Keratinocyte (primary cell): ENCODE data around the gene HPSE2. TPM values are rescaled to one million over a fixed set of nuclear protein-coding genes. Genes with fewer than 3 reads are reported as not detected.

Experiments used
- DNase-seq: peaks from one replicate; pipeline ENCODE4 v3.0.0-alpha.2; 2011; ENCODE audit warnings: low read depth, missing footprints, low spot score
- FAIRE-seq: peaks from 2 replicates; lab custom pipeline; 2011; peaks lifted over from hg19 to GRCh38; lab: Jason Lieb, UNC
- H2AFZ ChIP-seq: 2 replicates; pipeline ENCODE4 v1.6.0; 2012; ENCODE audit warnings: low read length, control low read depth, inconsistent platforms; ENCODE audit not compliant: control insufficient read depth
- H3K27ac ChIP-seq: 2 replicates; pipeline ENCODE4 v1.5.1; 2011; ENCODE audit warnings: low read length; ENCODE audit not compliant: control insufficient read depth, insufficient read depth
- H3K27me3 ChIP-seq: 3 replicates; pipeline ENCODE4 v1.6.0; 2011; ENCODE audit warnings: low read length; ENCODE audit not compliant: control insufficient read depth, insufficient read depth; ENCODE audit errors: extremely low read depth
- H3K36me3 ChIP-seq, 2 experiments: 2 replicates in 1 of 2; 3 replicates in 1 of 2; pipeline ENCODE4 v1.5.1; 2011; ENCODE audit warnings: low read length in 2 of 2, mild to moderate bottlenecking in 1 of 2; ENCODE audit not compliant: control insufficient read depth in 2 of 2, insufficient read depth in 2 of 2; ENCODE audit errors: extremely low read depth in 1 of 2
- H3K4me1 ChIP-seq: 3 replicates; pipeline ENCODE4 v1.5.1; 2011; ENCODE audit warnings: low read length; ENCODE audit not compliant: control insufficient read depth, insufficient read depth; ENCODE audit errors: extremely low read depth
- H3K4me2 ChIP-seq: 3 replicates; pipeline ENCODE4 v1.6.0; 2011; ENCODE audit warnings: low read depth, low read length; ENCODE audit not compliant: control insufficient read depth, insufficient read depth; ENCODE audit errors: extremely low read depth
- H3K4me3 ChIP-seq, 3 experiments: fragments of 200-600 bp in 1 of 3; sonication (generic) in 1 of 3; 2 replicates in 2 of 3; 3 replicates in 1 of 3; pipeline ENCODE4 v1.5.1; 2011 to 2016; ENCODE audit warnings: low read length in 3 of 3, mild to moderate bottlenecking in 3 of 3, control low read depth in 2 of 3, inconsistent platforms in 1 of 3, low read depth in 1 of 3, mixed read lengths in 1 of 3, mixed run types in 1 of 3, moderate library complexity in 1 of 3; ENCODE audit not compliant: control insufficient read depth in 2 of 3, insufficient read depth in 2 of 3; ENCODE audit errors: extremely low read depth in 1 of 3
- H3K79me2 ChIP-seq: 2 replicates; pipeline ENCODE4 v1.6.0; 2012; ENCODE audit warnings: low read length; ENCODE audit not compliant: control insufficient read depth, insufficient read depth
- H3K9ac ChIP-seq: 3 replicates; pipeline ENCODE4 v1.6.0; 2011; ENCODE audit warnings: low read length; ENCODE audit not compliant: control insufficient read depth, insufficient read depth; ENCODE audit errors: extremely low read depth
- H3K9me1 ChIP-seq: 3 replicates; pipeline ENCODE4 v1.6.0; 2011; ENCODE audit warnings: low read length; ENCODE audit not compliant: control insufficient read depth, insufficient read depth; ENCODE audit errors: extremely low read depth
- H3K9me3 ChIP-seq: 2 replicates; pipeline ENCODE4 v1.5.1; 2012; ENCODE audit warnings: low read depth, low read length; ENCODE audit not compliant: control insufficient read depth
- H4K20me1 ChIP-seq: 3 replicates; pipeline ENCODE4 v1.6.0; 2011; ENCODE audit warnings: low read length; ENCODE audit not compliant: control insufficient read depth, insufficient read depth; ENCODE audit errors: extremely low read depth
- EZH2 ChIP-seq: IDR thresholded peaks from one replicate; pipeline ENCODE4 v1.6.1; 2012; ENCODE audit warnings: inconsistent platforms, mild to moderate bottlenecking, low read length, moderate library complexity
- dilution Hi-C: fragments of 300-500 bp; cut with MboI; formaldehyde crosslinking; loops from one replicate; pipeline ENCODE4 v1.7.0; 2020; ENCODE audit warnings: low sequenced_read_pairs; ENCODE audit not compliant: extremely low pct_ligation_motif_present
- polyA plus RNA-seq, 5 experiments: library from polyadenylated mRNA; depleted of rRNA in 3 of 5; stranded (reverse) in 3 of 5; stranded (forward) in 1 of 5; unstranded in 1 of 5; fragments of >200 nt; gene quantifications; 1 replicate in 1 of 5; 2 replicates in 3 of 5; 3 replicates in 1 of 5; pipeline versions ENCODE4 v1.2.1 to v1.2.3, GENCODE V29; 2011 to 2012; ENCODE audit warnings: missing spikeins in 2 of 5, low read depth in 1 of 5, low replicate concordance in 1 of 5
- TF ChIP-seq, protein P1 (sequence below), 3 experiments: IDR thresholded peaks in 1 of 3; conservative IDR thresholded peaks in 1 of 3; optimal IDR thresholded peaks in 1 of 3; 2 replicates in 2 of 3; 3 replicates in 1 of 3; pipeline versions ENCODE3 to v1.5.1; 2011; ENCODE audit warnings: low read length in 3 of 3, mild to moderate bottlenecking in 3 of 3, moderate library complexity in 2 of 3, control low read depth in 1 of 3, inconsistent platforms in 1 of 3; ENCODE audit not compliant: insufficient read depth in 2 of 3; ENCODE audit errors: extremely low read depth in 1 of 3

HPSE2 gene
- polyA plus RNA-seq, 1 donor (not counting 4 experiments of a cell fraction or from before 2014, with no cell fraction given), result 0.01 TPM

DNA sequence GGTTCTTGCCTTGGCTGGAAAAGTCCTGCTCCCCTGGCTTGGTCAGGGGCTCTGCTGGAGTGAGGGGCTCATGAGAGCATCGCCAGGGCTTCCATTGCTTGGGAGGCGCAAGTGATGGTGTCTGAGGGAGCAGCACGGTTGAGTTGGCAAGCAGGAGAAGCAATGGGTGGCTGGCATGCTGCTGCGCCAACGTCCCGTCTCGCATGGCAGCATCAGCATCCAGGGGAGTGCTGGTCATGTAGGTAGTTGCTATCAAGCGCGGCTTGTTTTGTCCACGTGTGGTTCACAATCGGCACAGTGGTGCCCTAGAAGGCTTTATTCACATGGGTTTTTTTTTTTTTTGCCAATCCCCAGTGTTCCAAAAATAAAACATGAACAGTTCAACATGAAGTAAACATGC, 824.5 kb downstream of the HPSE2 start:
- no peak overlapping the region for H3K9ac ChIP-seq
- no peaks in the 10 kb centered on the region for H3K36me3 ChIP-seq
- H3K4me3 ChIP-seq, result no peak overlapping the region
- peaks cover 15% of the 10 kb centered on the region for H3K4me1 ChIP-seq
- dilution Hi-C loops, result no loop called here
- H3K4me2 ChIP-seq, result no peak overlapping the region
- no peak overlapping the region for H3K27ac ChIP-seq
- no peaks in the 10 kb centered on the region for H3K9me1 ChIP-seq
- no peaks in the 10 kb centered on the region for H4K20me1 ChIP-seq
- TF ChIP-seq, protein P1, sequence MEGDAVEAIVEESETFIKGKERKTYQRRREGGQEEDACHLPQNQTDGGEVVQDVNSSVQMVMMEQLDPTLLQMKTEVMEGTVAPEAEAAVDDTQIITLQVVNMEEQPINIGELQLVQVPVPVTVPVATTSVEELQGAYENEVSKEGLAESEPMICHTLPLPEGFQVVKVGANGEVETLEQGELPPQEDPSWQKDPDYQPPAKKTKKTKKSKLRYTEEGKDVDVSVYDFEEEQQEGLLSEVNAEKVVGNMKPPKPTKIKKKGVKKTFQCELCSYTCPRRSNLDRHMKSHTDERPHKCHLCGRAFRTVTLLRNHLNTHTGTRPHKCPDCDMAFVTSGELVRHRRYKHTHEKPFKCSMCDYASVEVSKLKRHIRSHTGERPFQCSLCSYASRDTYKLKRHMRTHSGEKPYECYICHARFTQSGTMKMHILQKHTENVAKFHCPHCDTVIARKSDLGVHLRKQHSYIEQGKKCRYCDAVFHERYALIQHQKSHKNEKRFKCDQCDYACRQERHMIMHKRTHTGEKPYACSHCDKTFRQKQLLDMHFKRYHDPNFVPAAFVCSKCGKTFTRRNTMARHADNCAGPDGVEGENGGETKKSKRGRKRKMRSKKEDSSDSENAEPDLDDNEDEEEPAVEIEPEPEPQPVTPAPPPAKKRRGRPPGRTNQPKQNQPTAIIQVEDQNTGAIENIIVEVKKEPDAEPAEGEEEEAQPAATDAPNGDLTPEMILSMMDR (optimal IDR thresholded peaks at IDR 0.05 in 1 of 3, IDR thresholded peaks at IDR 0.05 in 1 of 3, conservative IDR thresholded peaks at IDR 0.05 in 1 of 3; ENCODE audit: extremely low read depth in 1 of 3, insufficient read depth in 2 of 3, low read length in 3 of 3), result no peak
- no peak for TF ChIP-seq EZH2
- DNase-seq (no peak), FAIRE-seq (no peak)
- H3K79me2 ChIP-seq, result no peaks in the 10 kb centered on the region
- H3K9me3 ChIP-seq, result no peaks in the 10 kb centered on the region
- H3K27me3 ChIP-seq, result no peaks in the 10 kb centered on the region
- no peak overlapping the region for H2AFZ ChIP-seq

DNA sequence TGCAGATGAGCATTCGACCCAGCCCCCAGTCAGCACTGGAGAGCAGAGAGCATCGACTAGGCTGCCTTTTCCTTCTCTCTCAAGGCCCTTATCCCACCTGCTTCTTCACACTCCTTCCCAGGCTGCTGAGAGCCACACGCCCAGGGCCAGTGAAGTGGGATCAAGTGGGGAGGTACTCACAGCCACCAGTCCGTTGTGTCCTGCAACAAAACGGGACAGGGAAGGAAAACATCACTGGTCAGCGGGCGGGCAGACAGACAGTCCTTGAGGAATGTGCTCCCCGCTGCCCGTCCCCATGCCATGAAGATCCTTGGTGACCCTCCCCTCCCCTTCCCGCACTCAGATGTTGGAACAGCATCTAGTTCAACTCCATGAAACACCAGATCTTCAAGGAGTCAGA, 824.9 kb downstream of the HPSE2 start:
- TF ChIP-seq, protein P1 (optimal IDR thresholded peaks at IDR 0.05 in 1 of 3, IDR thresholded peaks at IDR 0.05 in 1 of 3, conservative IDR thresholded peaks at IDR 0.05 in 1 of 3; ENCODE audit: extremely low read depth in 1 of 3, insufficient read depth in 2 of 3, low read length in 3 of 3), result no peak
- TF ChIP-seq EZH2, result no peak
- Histone ChIP-seq H3K27ac (no peak overlapping the region), H3K4me3 (no peak overlapping the region), H3K27me3 (no peaks in the 10 kb centered on the region), H3K9me3 (no peaks in the 10 kb centered on the region), H3K36me3 (no peaks in the 10 kb centered on the region), H4K20me1 (no peaks in the 10 kb centered on the region), H3K9ac (no peak overlapping the region), H3K4me2 (no peak overlapping the region), H3K4me1 (peaks cover 15% of the 10 kb centered on the region), H3K9me1 (no peaks in the 10 kb centered on the region), H2AFZ (no peak overlapping the region), H3K79me2 (no peaks in the 10 kb centered on the region)
- DNase-seq, result no peak
- dilution Hi-C loops, result no loop called here
- FAIRE-seq, result no peak
